Nephron progenitor cell (in vitro differentiated cells): Measurements from ENCODE around the gene MBTD1.

Experiments
- DNase-seq: peaks from one replicate; pipeline ENCODE4 v3.0.0; 2021
- H3K27ac Mint-ChIP-seq: 2 replicates; pipeline ENCODE4 v1.8.0; 2021; ENCODE audit warnings: mild to moderate bottlenecking, moderate library complexity, mixed read lengths
- H3K27me3 Mint-ChIP-seq: 2 replicates; pipeline ENCODE4 v1.8.0; 2021; ENCODE audit warnings: mild to moderate bottlenecking, low read depth, mixed read lengths; ENCODE audit not compliant: poor library complexity
- H3K36me3 Mint-ChIP-seq: 2 replicates; pipeline ENCODE4 v1.8.0; 2021; ENCODE audit warnings: low read depth, mixed read lengths
- H3K4me1 Mint-ChIP-seq: 2 replicates; pipeline ENCODE4 v1.8.0; 2021; ENCODE audit warnings: mixed read lengths
- H3K4me3 Mint-ChIP-seq: 2 replicates; pipeline ENCODE4 v1.8.0; 2021; ENCODE audit warnings: mild to moderate bottlenecking, moderate library complexity, mixed read lengths
- H3K9me3 Mint-ChIP-seq: 2 replicates; pipeline ENCODE4 v1.8.0; 2021; ENCODE audit warnings: mild to moderate bottlenecking, moderate library complexity, mixed read lengths
- TF ChIP-seq, protein P1 (sequence below): fragments of 200-600 bp; sonication (generic); IDR thresholded peaks from 2 replicates; pipeline ENCODE4 v1.5.0; 2021; ENCODE audit warnings: antibody characterized with exemption

The MBTD1 gene

GRCh38 chr17:51256101-51256500, 3.7 kb downstream of the MBTD1 start:
- H3K4me3 Mint-ChIP-seq = no peak overlapping the region
- DNase-seq = no peak
- TF ChIP-seq, protein P1, sequence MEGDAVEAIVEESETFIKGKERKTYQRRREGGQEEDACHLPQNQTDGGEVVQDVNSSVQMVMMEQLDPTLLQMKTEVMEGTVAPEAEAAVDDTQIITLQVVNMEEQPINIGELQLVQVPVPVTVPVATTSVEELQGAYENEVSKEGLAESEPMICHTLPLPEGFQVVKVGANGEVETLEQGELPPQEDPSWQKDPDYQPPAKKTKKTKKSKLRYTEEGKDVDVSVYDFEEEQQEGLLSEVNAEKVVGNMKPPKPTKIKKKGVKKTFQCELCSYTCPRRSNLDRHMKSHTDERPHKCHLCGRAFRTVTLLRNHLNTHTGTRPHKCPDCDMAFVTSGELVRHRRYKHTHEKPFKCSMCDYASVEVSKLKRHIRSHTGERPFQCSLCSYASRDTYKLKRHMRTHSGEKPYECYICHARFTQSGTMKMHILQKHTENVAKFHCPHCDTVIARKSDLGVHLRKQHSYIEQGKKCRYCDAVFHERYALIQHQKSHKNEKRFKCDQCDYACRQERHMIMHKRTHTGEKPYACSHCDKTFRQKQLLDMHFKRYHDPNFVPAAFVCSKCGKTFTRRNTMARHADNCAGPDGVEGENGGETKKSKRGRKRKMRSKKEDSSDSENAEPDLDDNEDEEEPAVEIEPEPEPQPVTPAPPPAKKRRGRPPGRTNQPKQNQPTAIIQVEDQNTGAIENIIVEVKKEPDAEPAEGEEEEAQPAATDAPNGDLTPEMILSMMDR = no peak
- no peaks in the 10 kb centered on the region for H3K27me3 Mint-ChIP-seq
- peaks cover 29% of the 10 kb centered on the region for H3K4me1 Mint-ChIP-seq
- no peak overlapping the region for H3K27ac Mint-ChIP-seq
- H3K9me3 Mint-ChIP-seq = peaks cover 23% of the 10 kb centered on the region
- H3K36me3 Mint-ChIP-seq = peaks cover 58% of the 10 kb centered on the region

DNA sequence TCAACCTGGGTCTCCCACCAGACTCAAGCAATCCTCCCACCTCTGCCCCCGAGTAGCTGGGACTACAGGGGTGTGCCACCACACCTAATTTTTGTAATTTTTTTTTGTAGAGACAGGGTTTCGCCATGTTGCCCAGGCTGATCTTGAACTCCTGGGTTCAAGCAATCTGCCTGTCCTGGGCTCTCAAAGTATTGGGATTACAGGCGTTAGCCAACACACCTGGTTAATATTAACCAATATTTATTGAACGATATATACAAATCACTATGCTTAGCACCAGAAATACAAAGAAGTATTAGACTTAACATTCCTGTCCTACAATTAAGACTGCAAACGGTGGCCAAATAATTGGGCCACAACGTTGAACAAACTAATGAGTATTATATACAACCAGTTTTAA, 4.2 kb downstream of the MBTD1 start:
- Mint-ChIP-seq H3K4me1 (peaks cover 28% of the 10 kb centered on the region), H3K27me3 (no peaks in the 10 kb centered on the region), H3K36me3 (peaks cover 62% of the 10 kb centered on the region), H3K9me3 (peaks cover 27% of the 10 kb centered on the region), H3K27ac (no peak overlapping the region), H3K4me3 (no peak overlapping the region)
- TF ChIP-seq, protein P1 = no peak
- DNase-seq = no peak

DNA sequence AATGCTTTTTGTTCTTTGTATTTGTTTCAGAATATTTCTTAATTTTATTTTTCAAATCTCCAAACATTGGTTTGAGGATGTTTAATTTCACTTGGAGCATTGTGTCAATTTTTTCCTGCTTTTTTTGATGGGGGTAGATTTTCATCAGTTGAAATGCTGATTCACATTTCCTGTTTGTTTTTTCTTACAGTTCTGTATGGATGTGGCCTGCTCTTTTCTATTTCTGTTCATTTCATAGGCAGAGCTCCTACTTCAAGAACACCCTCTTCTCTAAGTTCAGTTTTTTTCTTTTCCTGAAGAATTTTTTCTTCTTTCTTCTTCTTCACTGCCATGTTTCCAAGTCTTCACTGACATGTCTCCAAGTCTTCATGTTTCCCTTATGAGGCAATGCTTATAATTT, 8.8 kb downstream of the MBTD1 start:
- Mint-ChIP-seq H3K27me3 (no peaks in the 10 kb centered on the region), H3K4me1 (peaks cover 3% of the 10 kb centered on the region), H3K9me3 (peaks cover 55% of the 10 kb centered on the region), H3K27ac (no peak overlapping the region), H3K4me3 (no peak overlapping the region), H3K36me3 (peaks cover 99% of the 10 kb centered on the region)
- DNase-seq = no peak
- TF ChIP-seq, protein P1 = no peak

DNA sequence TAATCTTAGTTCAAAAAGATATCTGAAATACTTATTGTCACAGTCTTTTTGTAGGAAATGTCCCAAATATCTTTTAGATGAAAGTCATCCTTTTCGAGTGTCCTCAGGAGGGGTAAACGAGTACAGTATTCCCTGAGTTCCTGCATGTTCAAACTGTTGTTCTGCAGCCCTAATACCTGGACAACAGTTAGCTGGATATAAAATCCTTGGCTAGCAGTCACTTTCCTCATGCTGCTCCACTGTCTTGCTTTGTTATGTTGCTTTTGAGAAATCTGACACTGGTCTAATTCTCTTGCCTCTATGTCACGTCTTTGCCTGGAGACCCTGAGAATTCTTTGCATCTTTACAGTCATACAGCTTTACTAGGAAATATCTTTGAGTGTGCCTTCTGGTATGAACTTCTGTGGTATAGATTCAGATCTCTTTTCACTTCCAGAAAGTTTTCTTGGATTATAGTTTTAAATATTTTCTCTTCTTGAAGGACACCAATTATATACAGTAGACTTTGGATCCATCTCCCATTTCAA, 9.5 kb downstream of the MBTD1 start:
- Mint-ChIP-seq H3K27ac (no peak overlapping the region), H3K4me3 (no peak overlapping the region), H3K36me3 (peaks cover 98% of the 10 kb centered on the region), H3K9me3 (peaks cover 55% of the 10 kb centered on the region), H3K27me3 (no peaks in the 10 kb centered on the region), H3K4me1 (no peaks in the 10 kb centered on the region)
- TF ChIP-seq, protein P1 = no peak
- DNase-seq = no peak

DNA sequence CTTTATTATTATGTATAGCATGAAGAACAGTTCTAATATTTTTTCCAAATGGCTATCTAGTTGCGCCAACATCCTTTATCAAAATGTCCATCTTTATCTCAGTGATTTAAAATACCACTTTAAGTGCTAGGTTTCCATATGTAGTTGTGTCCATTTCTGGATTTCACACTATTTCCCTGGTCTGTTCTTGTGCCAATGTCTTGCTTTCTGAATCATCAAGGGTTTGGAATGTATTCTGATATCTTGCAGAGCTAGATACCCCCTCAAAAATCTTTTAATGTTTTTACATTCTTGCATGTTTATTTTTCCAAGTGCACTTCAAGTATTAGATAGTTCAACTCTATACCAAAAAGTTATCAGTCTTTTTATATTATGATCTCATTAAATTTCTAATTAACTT, 14.3 kb downstream of the MBTD1 start:
- H3K27me3 Mint-ChIP-seq = no peaks in the 10 kb centered on the region
- no peak overlapping the region for H3K4me3 Mint-ChIP-seq
- no peak for DNase-seq
- H3K36me3 Mint-ChIP-seq = peaks cover 69% of the 10 kb centered on the region
- peaks cover 26% of the 10 kb centered on the region for H3K9me3 Mint-ChIP-seq
- TF ChIP-seq, protein P1 = no peak
- no peak overlapping the region for H3K27ac Mint-ChIP-seq
- H3K4me1 Mint-ChIP-seq = no peaks in the 10 kb centered on the region

GRCh38 chr17:51244041-51244440, 15.8 kb downstream of the MBTD1 start:
- no peak for DNase-seq
- Mint-ChIP-seq H3K4me1 (no peaks in the 10 kb centered on the region), H3K27ac (no peak overlapping the region), H3K36me3 (peaks cover 64% of the 10 kb centered on the region), H3K4me3 (no peak overlapping the region), H3K9me3 (peaks cover 12% of the 10 kb centered on the region), H3K27me3 (no peaks in the 10 kb centered on the region)
- TF ChIP-seq, protein P1 = no peak
